DMS79 (cell line): ENCODE results near the gene C20orf202.
"Not testable (repeated sequence)": the region's sequence is repeated elsewhere in the genome, so short reads cannot be mapped to it uniquely, and the experiment has no call there.

Source experiments
- DNase-seq: peaks from one replicate; lab custom pipeline; 2025; lab: John Stamatoyannopoulos, UW

Gene C20orf202

DNA sequence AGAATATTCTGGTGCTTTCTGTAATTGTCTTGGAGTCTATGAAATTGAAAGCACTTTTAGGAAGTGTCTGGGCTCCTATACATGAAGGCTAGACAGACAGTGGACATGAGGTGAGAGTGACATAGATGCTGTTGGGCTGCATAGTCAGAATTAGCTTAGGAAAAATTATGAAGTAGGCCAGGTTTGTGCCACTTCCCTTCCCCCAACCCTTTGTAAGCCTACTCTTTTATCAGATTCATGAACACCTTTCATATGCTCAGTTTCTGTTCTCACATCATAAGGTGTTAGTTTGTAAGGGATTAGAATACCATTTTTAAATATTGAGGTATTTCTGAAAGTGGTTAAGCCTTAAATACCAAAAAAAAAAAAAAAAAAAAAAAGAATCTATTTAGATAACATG is 44.4 kb downstream of the C20orf202 start:
- no peak for DNase-seq

DNA sequence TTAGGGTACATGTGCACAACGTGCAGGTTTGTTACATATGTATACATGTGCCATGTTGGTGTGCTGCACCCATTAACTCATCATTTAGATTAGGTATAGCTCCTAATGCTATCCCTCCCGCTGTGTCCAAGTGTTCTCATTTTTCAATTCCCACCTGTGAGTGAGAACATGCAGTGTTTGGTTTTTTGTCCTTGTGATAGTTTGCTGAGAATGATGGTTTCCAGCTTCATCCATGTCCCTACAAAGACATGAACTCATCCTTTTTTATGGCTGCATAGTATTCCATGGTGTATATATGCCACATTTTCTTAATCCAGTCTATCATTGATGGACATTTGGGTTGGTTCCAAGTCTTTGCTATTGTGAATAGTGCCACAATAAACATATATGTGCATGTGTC is 47.0 kb downstream of the C20orf202 start:
- not testable (repeated sequence) for DNase-seq

DNA sequence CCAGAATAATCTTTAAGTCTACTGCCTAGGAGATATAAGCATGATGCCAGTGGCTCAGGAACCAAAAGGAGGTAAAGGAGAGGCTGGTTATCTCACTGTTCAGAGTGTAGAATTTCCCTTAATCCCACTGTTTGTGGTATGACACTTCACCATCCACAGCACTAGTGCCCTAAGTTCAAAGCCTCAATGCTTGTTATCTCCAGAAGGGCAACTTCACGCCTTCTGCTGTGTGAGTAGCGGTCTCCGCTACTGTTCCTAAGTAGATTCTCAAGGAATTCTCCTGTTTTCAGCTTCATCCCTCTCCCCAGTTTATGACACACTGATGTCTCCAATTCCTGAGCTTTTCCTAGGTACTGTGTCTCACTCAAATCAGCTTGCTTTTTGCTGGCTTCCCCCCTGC is 49.2 kb downstream of the C20orf202 start:
- DNase-seq: no peak

DNA sequence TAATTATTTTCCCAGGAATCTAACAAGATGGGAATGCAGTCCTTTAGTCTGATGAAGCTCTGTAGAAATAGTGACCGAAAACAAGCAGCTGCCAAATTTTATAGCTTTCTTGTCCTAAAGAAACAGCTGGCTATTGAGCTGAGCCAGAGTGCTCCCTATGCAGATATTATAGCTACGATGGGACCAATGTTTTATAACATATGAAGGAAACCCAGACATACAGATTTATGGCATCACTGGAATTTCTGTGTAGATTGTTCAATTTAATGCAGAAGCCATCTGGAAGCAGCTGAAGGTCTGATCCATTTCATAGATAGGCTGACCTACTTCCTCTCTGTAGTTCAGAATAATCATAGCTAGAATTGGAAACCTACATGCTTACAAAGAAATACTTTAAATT is 51.0 kb downstream of the C20orf202 start:
- DNase-seq: no peak

DNA sequence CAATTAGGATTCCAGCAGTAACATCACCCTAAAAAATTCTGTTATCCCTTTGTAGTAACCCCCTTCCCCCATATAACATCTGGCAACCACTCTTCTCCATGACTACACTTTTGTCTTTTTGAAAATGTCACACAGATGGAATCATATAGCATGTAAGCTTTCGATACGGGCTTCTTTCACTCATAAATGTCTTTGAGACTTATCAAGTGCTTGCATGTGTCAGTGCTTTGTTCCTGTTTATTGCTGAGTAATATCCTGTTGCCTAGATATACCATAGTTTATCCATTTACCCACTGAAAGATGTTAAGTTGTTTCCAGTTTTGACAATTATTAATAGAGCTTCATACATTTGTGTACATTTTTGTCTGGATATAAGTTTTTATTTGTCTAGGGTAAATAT is 52.4 kb downstream of the C20orf202 start:
- DNase-seq: no peak
